Measurements from ENCODE around the gene SLC4A2.

Gene SLC4A2

GRCh38 chr7:151120896-151121295, 61.5 kb downstream of the SLC4A2 start (continued):
- TF ChIP-seq PPARA (CRISPR knock-in tag; IDR thresholded peaks at IDR 0.05; ENCODE audit: borderline replicate concordance) (no peak), CSDC2 (CRISPR knock-in tag; IDR thresholded peaks at IDR 0.05) (no peak), ZNF565 (CRISPR knock-in tag; conservative IDR thresholded peaks at IDR 0.05; ENCODE audit: low read depth) (no peak), TSHZ2 (CRISPR knock-in tag; IDR thresholded peaks at IDR 0.05) (no peak), TCF4 (CRISPR knock-in tag; IDR thresholded peaks at IDR 0.05; ENCODE audit: borderline replicate concordance) (no peak)

GRCh38 chr7:151121380-151122170, 62.2 kb downstream of the SLC4A2 start:
- TF ChIP-seq GLIS3 (CRISPR knock-in tag; IDR thresholded peaks at IDR 0.05), result no peak
- ATAC-seq, result no peak

GRCh38 chr7:151122276-151122675, 62.9 kb downstream of the SLC4A2 start:
- ATAC-seq, result no peak
- no peak for TF ChIP-seq CREB5 (CRISPR knock-in tag; IDR thresholded peaks at IDR 0.05; ENCODE audit: low read depth)
- no peak for TF ChIP-seq ARNTL (CRISPR knock-in tag; IDR thresholded peaks at IDR 0.05; ENCODE audit: borderline replicate concordance, low read depth)
- TF ChIP-seq BACH2 (CRISPR knock-in tag; IDR thresholded peaks at IDR 0.05; ENCODE audit: borderline replicate concordance), result no peak
- TF ChIP-seq ESRRG (CRISPR knock-in tag; IDR thresholded peaks at IDR 0.05), result no peak
- TF ChIP-seq ZNF8 (CRISPR knock-in tag; IDR thresholded peaks at IDR 0.05), result no peak
- TF ChIP-seq GLIS3 (CRISPR knock-in tag; IDR thresholded peaks at IDR 0.05), result no peak
- TF ChIP-seq ZNF70 (CRISPR knock-in tag; IDR thresholded peaks at IDR 0.05), result no peak
- TF ChIP-seq PATZ1 (CRISPR knock-in tag; IDR thresholded peaks at IDR 0.05; ENCODE audit: borderline replicate concordance), result no peak
- no peak for TF ChIP-seq ZFP30 (CRISPR knock-in tag; IDR thresholded peaks at IDR 0.05)
- no peak for TF ChIP-seq RARB (CRISPR knock-in tag; IDR thresholded peaks at IDR 0.05)
- no peak for TF ChIP-seq ZNF565 (CRISPR knock-in tag; conservative IDR thresholded peaks at IDR 0.05; ENCODE audit: low read depth)
- no peak for TF ChIP-seq SNAI2 (CRISPR knock-in tag; IDR thresholded peaks at IDR 0.05)
- TF ChIP-seq TOX (CRISPR knock-in tag; IDR thresholded peaks at IDR 0.05; ENCODE audit: borderline replicate concordance), result no peak
- TF ChIP-seq ZFP3 (CRISPR knock-in tag; IDR thresholded peaks at IDR 0.05), result no peak
- no peak for TF ChIP-seq ZC3H10 (CRISPR knock-in tag; IDR thresholded peaks at IDR 0.05)
- TF ChIP-seq POU6F1 (CRISPR knock-in tag; IDR thresholded peaks at IDR 0.05; ENCODE audit: borderline replicate concordance, low read depth), result no peak
- no peak for TF ChIP-seq OSR1 (CRISPR knock-in tag; IDR thresholded peaks at IDR 0.05)
- TF ChIP-seq CSRNP3 (CRISPR knock-in tag; IDR thresholded peaks at IDR 0.05), result no peak
- TF ChIP-seq CSDC2 (CRISPR knock-in tag; IDR thresholded peaks at IDR 0.05), result no peak
- TF ChIP-seq ISL1 (CRISPR knock-in tag; IDR thresholded peaks at IDR 0.05), result no peak
